Panc1 (cell line): ENCODE results near the gene PDE4C. TPM values are rescaled to one million over a fixed set of nuclear protein-coding genes. Genes with fewer than 3 reads are reported as not detected.

Experiments used
- ATAC-seq: fragments of 200-7000 bp; cut with Tn5 transposase; 2 replicates; pipeline ENCODE4 v1.9.1; 2020; ENCODE audit warnings: mild to moderate bottlenecking, moderate library complexity
- BruUV-seq: library from RNA; stranded (reverse); fragments of 400-500 nt; replicated peaks from 2 replicates; lab custom pipeline; 2021; lab: Mats Ljungman, UMichigan
- CTCF ChIA-PET: fragments of 300-600 bp; sonication (Branson Sonifier 250); formaldehyde crosslinking; loops from one replicate; lab custom pipeline; 2022; ENCODE audit warnings: antibody characterized with exemption; lab: Charles Lee
- POLR2A ChIA-PET: fragments of 300-600 bp; sonication (Branson Sonifier 250); formaldehyde crosslinking; loops from one replicate; lab custom pipeline; 2022; ENCODE audit warnings: antibody characterized with exemption; lab: Charles Lee
- DNase-seq: peaks from one replicate; pipeline ENCODE4 v3.0.0-alpha.2; 2010; ENCODE audit warnings: low read depth, low spot score
- H3K27ac ChIP-seq: 2 replicates; pipeline ENCODE4 v1.5.1; 2011; ENCODE audit warnings: mild to moderate bottlenecking, low read length, inconsistent platforms
- H3K27me3 ChIP-seq: fragments of 200-500 bp; sonication (Bioruptor generic); 2 replicates; pipeline ENCODE4 v1.6.0; 2014; ENCODE audit warnings: low read length, inconsistent platforms; ENCODE audit not compliant: control insufficient read depth, insufficient read depth
- H3K36me3 ChIP-seq: fragments of 200-500 bp; sonication (Bioruptor generic); 2 replicates; pipeline ENCODE4 v1.5.1; 2014; ENCODE audit warnings: inconsistent platforms, mild to moderate bottlenecking, low read length, moderate library complexity; ENCODE audit not compliant: control insufficient read depth, insufficient read depth
- H3K4me1 ChIP-seq: 2 replicates; pipeline ENCODE4 v1.5.1; 2011; ENCODE audit warnings: inconsistent platforms, mild to moderate bottlenecking, low read length, moderate library complexity; ENCODE audit not compliant: control insufficient read depth, insufficient read depth
- H3K4me3 ChIP-seq, 2 experiments: 2 replicates each; pipeline ENCODE4 v1.5.1; 2011 to 2012; ENCODE audit warnings: low read depth in 2 of 2, low read length in 2 of 2, mild to moderate bottlenecking in 2 of 2, inconsistent platforms in 1 of 2, moderate library complexity in 1 of 2
- H3K9me3 ChIP-seq: fragments of 200-500 bp; sonication (Bioruptor generic); 2 replicates; pipeline ENCODE4 v1.5.1; 2014; ENCODE audit warnings: low read depth, mild to moderate bottlenecking, inconsistent platforms, low read length, moderate library complexity; ENCODE audit not compliant: control insufficient read depth, insufficient read depth
- POLR2AphosphoS5 ChIP-seq: IDR thresholded peaks from 2 replicates; pipeline ENCODE4 v1.6.1; 2012; ENCODE audit warnings: mild to moderate bottlenecking, low read depth, low read length, moderate library complexity
- SIN3A ChIP-seq: IDR thresholded peaks from 2 replicates; pipeline ENCODE4 v1.6.1; 2012; ENCODE audit warnings: low read depth, mild to moderate bottlenecking, low read length, moderate library complexity, borderline replicate concordance; ENCODE audit not compliant: insufficient read depth
- TCF7L2 ChIP-seq: IDR thresholded peaks from 2 replicates; pipeline ENCODE4 v1.6.1; 2011; ENCODE audit warnings: mild to moderate bottlenecking, low read depth, low read length, inconsistent platforms
- in situ Hi-C: cut with HindIII; loops from 2 replicates; pipeline ENCODE4 v1.10.0; 2016; ENCODE audit warnings: low sequenced_read_pairs, low pct_unique_long_range_greater_than_20kb
- intact Hi-C: fragments of 100-400 bp; cut with micrococcal nuclease; formaldehyde crosslinking; loops from one replicate; pipeline ENCODE4 v1.10.0; 2022; ENCODE audit not compliant: unreplicated experiment
- total RNA-seq: library from RNA; stranded (reverse); gene quantifications from one replicate; pipeline ENCODE4 v1.2.1, GENCODE V29; 2021; ENCODE audit not compliant: unreplicated experiment
- TF ChIP-seq, protein P1 (sequence below), 2 experiments: IDR thresholded peaks; 2 replicates each; pipeline ENCODE4 v1.6.1; 2011 to 2012; ENCODE audit warnings: low read depth in 2 of 2, control low read depth in 1 of 2, low read length in 1 of 2, mild to moderate bottlenecking in 1 of 2, moderate library complexity in 1 of 2; ENCODE audit not compliant: insufficient read depth in 1 of 2
- TF ChIP-seq, protein P2 (sequence below): fragments of 450-650 bp; IDR thresholded peaks from 2 replicates; pipeline ENCODE4 v1.5.1; 2017; ENCODE audit warnings: mild to moderate bottlenecking

PDE4C gene
- total RNA-seq, 1 experiment from 2014 or later = 0.98 TPM

DNA sequence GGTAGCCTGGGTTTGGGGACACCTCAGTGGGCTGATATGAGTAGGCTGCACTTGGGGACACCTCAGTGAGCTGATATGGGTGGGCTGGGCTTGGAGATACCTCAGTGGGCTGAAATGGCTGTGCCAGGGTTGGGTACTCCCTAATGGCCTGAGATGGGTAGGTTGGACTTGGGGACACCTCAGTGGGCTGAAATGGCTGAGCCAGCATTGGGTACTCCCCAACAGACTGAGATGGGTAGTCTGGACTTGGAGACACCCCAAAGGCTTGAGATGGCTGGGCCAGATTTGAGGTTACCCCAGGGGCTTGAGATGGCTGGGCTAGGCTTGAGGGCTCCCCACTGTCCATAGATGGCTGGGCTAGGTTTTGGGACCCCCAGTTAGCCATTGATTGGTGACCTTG lies 35.9 kb upstream of the PDE4C start:
- intact Hi-C loops = no loop called here
- ATAC-seq = no peak
- CTCF ChIA-PET = interaction anchor here (0.5 kb wide), 1 partner anchor 198 kb away, joined by 4 read pairs; no protein-coding TSS in a partner anchor

GRCh38 chr19:18261474-18261873 lies 35.2 kb upstream of the PDE4C start:
- Histone ChIP-seq H3K36me3 (no peaks in the 10 kb centered on the region), H3K27ac (no peak overlapping the region), H3K9me3 (no peaks in the 10 kb centered on the region), H3K4me1 (no peaks in the 10 kb centered on the region), H3K27me3 (no peaks in the 10 kb centered on the region), H3K4me3 (no peak overlapping the region)
- ChIA-PET POLR2A (no interaction called here), CTCF (no interaction called here)
- ATAC-seq (no peak), DNase-seq (no peak)
- TF ChIP-seq POLR2AphosphoS5 (no peak), TCF7L2 (no peak), SIN3A (no peak)
- TF ChIP-seq, protein P1, sequence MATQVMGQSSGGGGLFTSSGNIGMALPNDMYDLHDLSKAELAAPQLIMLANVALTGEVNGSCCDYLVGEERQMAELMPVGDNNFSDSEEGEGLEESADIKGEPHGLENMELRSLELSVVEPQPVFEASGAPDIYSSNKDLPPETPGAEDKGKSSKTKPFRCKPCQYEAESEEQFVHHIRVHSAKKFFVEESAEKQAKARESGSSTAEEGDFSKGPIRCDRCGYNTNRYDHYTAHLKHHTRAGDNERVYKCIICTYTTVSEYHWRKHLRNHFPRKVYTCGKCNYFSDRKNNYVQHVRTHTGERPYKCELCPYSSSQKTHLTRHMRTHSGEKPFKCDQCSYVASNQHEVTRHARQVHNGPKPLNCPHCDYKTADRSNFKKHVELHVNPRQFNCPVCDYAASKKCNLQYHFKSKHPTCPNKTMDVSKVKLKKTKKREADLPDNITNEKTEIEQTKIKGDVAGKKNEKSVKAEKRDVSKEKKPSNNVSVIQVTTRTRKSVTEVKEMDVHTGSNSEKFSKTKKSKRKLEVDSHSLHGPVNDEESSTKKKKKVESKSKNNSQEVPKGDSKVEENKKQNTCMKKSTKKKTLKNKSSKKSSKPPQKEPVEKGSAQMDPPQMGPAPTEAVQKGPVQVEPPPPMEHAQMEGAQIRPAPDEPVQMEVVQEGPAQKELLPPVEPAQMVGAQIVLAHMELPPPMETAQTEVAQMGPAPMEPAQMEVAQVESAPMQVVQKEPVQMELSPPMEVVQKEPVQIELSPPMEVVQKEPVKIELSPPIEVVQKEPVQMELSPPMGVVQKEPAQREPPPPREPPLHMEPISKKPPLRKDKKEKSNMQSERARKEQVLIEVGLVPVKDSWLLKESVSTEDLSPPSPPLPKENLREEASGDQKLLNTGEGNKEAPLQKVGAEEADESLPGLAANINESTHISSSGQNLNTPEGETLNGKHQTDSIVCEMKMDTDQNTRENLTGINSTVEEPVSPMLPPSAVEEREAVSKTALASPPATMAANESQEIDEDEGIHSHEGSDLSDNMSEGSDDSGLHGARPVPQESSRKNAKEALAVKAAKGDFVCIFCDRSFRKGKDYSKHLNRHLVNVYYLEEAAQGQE (IDR thresholded peaks at IDR 0.05; ENCODE audit: insufficient read depth in 1 of 2, low read depth in 2 of 2, low read length in 1 of 2) = no peak
- TF ChIP-seq, protein P2, sequence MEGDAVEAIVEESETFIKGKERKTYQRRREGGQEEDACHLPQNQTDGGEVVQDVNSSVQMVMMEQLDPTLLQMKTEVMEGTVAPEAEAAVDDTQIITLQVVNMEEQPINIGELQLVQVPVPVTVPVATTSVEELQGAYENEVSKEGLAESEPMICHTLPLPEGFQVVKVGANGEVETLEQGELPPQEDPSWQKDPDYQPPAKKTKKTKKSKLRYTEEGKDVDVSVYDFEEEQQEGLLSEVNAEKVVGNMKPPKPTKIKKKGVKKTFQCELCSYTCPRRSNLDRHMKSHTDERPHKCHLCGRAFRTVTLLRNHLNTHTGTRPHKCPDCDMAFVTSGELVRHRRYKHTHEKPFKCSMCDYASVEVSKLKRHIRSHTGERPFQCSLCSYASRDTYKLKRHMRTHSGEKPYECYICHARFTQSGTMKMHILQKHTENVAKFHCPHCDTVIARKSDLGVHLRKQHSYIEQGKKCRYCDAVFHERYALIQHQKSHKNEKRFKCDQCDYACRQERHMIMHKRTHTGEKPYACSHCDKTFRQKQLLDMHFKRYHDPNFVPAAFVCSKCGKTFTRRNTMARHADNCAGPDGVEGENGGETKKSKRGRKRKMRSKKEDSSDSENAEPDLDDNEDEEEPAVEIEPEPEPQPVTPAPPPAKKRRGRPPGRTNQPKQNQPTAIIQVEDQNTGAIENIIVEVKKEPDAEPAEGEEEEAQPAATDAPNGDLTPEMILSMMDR = no peak
- in situ Hi-C loops = no loop called here
- no TSS peak for BruUV-seq
- intact Hi-C loops = no loop called here

More for the DNA sequence above, 35.9 kb upstream of the PDE4C start:
- Histone ChIP-seq H3K4me1 (no peaks in the 10 kb centered on the region), H3K4me3 (no peak overlapping the region), H3K9me3 (no peaks in the 10 kb centered on the region), H3K27ac (no peak overlapping the region), H3K27me3 (no peaks in the 10 kb centered on the region), H3K36me3 (no peaks in the 10 kb centered on the region)
- no TSS peak for BruUV-seq
- in situ Hi-C loops = no loop called here
- DNase-seq = no peak
- POLR2A ChIA-PET = no interaction called here
- TF ChIP-seq, protein P1 (IDR thresholded peaks at IDR 0.05; ENCODE audit: insufficient read depth in 1 of 2, low read depth in 2 of 2, low read length in 1 of 2) = no peak
- no peak for TF ChIP-seq TCF7L2
- no peak for TF ChIP-seq SIN3A
- TF ChIP-seq, protein P2 = no peak
- no peak for TF ChIP-seq POLR2AphosphoS5
